ENCODE measurements around the gene EHMT1. TPM values are rescaled to one million over a fixed set of nuclear protein-coding genes. Genes with fewer than 3 reads are reported as not detected.

Gene EHMT1
- total and polyA plus RNA-seq, 2 of the 13 experiments (the other 11 are each of a cell fraction or from before 2014, with no cell fraction given) = 23.0 to 27.1 TPM

GRCh38 chr9:137789295-137789895, 170.6 kb downstream of the EHMT1 start (continued):
- no peak for TF ChIP-seq FOXO4 (CRISPR knock-in tag; conservative IDR thresholded peaks at IDR 0.05)
- no peak for TF ChIP-seq PLSCR1 (CRISPR knock-in tag; IDR thresholded peaks at IDR 0.05; ENCODE audit: borderline replicate concordance)
- peak; percentile 55 for TF ChIP-seq THAP11 (CRISPR knock-in tag; IDR thresholded peaks at IDR 0.05)
- TF ChIP-seq KDM1A (CRISPR knock-in tag; IDR thresholded peaks at IDR 0.05) = peak; percentile 81; the same call in 1 of the 2 replicates
- peak; percentile 35 for TF ChIP-seq PHF5A (CRISPR knock-in tag; IDR thresholded peaks at IDR 0.05; ENCODE audit: low read depth, unreplicated experiment)
- peak; percentile 94 for TF ChIP-seq RXRA (CRISPR knock-in tag; IDR thresholded peaks at IDR 0.05)
- TF ChIP-seq ZNF609 (CRISPR knock-in tag; IDR thresholded peaks at IDR 0.05; ENCODE audit: borderline replicate concordance) = peak; percentile 86
- no peak for TF ChIP-seq ZNF557 (CRISPR knock-in tag; IDR thresholded peaks at IDR 0.05)
- TF ChIP-seq ZNF576 (CRISPR knock-in tag; IDR thresholded peaks at IDR 0.05) = no peak
- TF ChIP-seq FOXA3 (CRISPR knock-in tag; IDR thresholded peaks at IDR 0.05) = peak; percentile 69
- TF ChIP-seq POLR2A (IDR thresholded peaks at IDR 0.05; ENCODE audit: insufficient read depth in 1 of 2, low read depth in 2 of 2, low read length in 2 of 2) = no peak
- TF ChIP-seq NCOR1 (IDR thresholded peaks at IDR 0.05; ENCODE audit: borderline replicate concordance, low read length) = peak; percentile 98
- no peak for TF ChIP-seq AKNA (CRISPR knock-in tag; IDR thresholded peaks at IDR 0.05; ENCODE audit: borderline replicate concordance)
- peak; percentile 79; the same call in 1 of the 2 replicates for TF ChIP-seq ZNF430 (CRISPR knock-in tag; IDR thresholded peaks at IDR 0.05)
- TF ChIP-seq RORA (CRISPR knock-in tag; IDR thresholded peaks at IDR 0.05) = no peak
- TF ChIP-seq HNF4G (IDR thresholded peaks at IDR 0.05; ENCODE audit: borderline replicate concordance, low read depth, low read length) = peak; percentile 97
- peak; percentile 98 for TF ChIP-seq HNF4G (CRISPR knock-in tag; IDR thresholded peaks at IDR 0.05; ENCODE audit: borderline replicate concordance, low read depth)
- no peak for TF ChIP-seq GLI4 (CRISPR knock-in tag; IDR thresholded peaks at IDR 0.05; ENCODE audit: borderline replicate concordance)

Data from HepG2 (cell line).